GM21529 (cell line): ENCODE results near the gene MACO1.
"Not testable (repeated sequence)": the region's sequence is repeated elsewhere in the genome, so short reads cannot be mapped to it uniquely, and the experiment has no call there.

Experiments used
- ATAC-seq: cut with Tn5 transposase; IDR thresholded peaks from one replicate; pipeline ENCODE4 v1.9.1; 2021; ENCODE audit not compliant: unreplicated experiment

Gene MACO1

GRCh38 chr1:25425098-25426085 lies 5.3 kb upstream of the MACO1 start:
- no peak for ATAC-seq

- ATAC-seq = no peak
Measured at GRCh38 chr1:25427696-25428095, 3.0 kb upstream of the MACO1 start.

- no peak for ATAC-seq
Measured at GRCh38 chr1:25428475-25429166, 2.1 kb upstream of the MACO1 start.

- no peak for ATAC-seq
Measured at GRCh38 chr1:25430967-25431881, 527 bp downstream of the MACO1 start.

GRCh38 chr1:25431955-25432719 lies 1.4 kb downstream of the MACO1 start:
- ATAC-seq = no peak

GRCh38 chr1:25432749-25433388 lies 2.2 kb downstream of the MACO1 start:
- ATAC-seq = no peak

GRCh38 chr1:25433389-25434186 lies 2.9 kb downstream of the MACO1 start:
- ATAC-seq = no peak

- no peak for ATAC-seq
Measured at GRCh38 chr1:25435397-25436108, 4.9 kb downstream of the MACO1 start.

GRCh38 chr1:25437672-25438071 lies 7.0 kb downstream of the MACO1 start:
- no peak for ATAC-seq

- ATAC-seq = no peak
Measured at GRCh38 chr1:25439287-25439686, 8.6 kb downstream of the MACO1 start.

GRCh38 chr1:25442178-25442577 lies 11.5 kb downstream of the MACO1 start:
- no peak for ATAC-seq

GRCh38 chr1:25443030-25443699 lies 12.5 kb downstream of the MACO1 start:
- no peak for ATAC-seq

- not testable (repeated sequence) for ATAC-seq
Measured at GRCh38 chr1:25444604-25445003, 13.9 kb downstream of the MACO1 start.

GRCh38 chr1:25445993-25446538 lies 15.4 kb downstream of the MACO1 start:
- ATAC-seq = no peak

GRCh38 chr1:25447547-25447946 lies 16.9 kb downstream of the MACO1 start:
- no peak for ATAC-seq

GRCh38 chr1:25450891-25451290 lies 20.2 kb downstream of the MACO1 start:
- no peak for ATAC-seq

GRCh38 chr1:25451908-25452307 lies 21.2 kb downstream of the MACO1 start:
- ATAC-seq = no peak

- no peak for ATAC-seq
Measured at GRCh38 chr1:25456502-25456901, 25.8 kb downstream of the MACO1 start.
